A549 (cell line): Measurements from ENCODE around the gene FOLR1. TPM values are rescaled to one million over a fixed set of nuclear protein-coding genes. Genes with fewer than 3 reads are reported as not detected.

Source experiments
- ATAC-seq, 2 experiments: fragments of 200-7000 bp in 1 of 2; fragments of >200 bp in 1 of 2; cut with Nextera tagmentation in 1 of 2; cut with Tn5 transposase in 1 of 2; 3 replicates each; pipeline versions ENCODE4 v1.8.0 to v1.9.1; 2018 to 2020; ENCODE audit warnings: mild to moderate bottlenecking in 1 of 2, moderate library complexity in 1 of 2
- CTCF ChIA-PET: fragments of 300-600 bp; sonication (Branson Sonifier 250); formaldehyde crosslinking; extraction: SDS; loops from one replicate; lab custom pipeline; 2021; ENCODE audit warnings: antibody characterized with exemption, inconsistent platforms; lab: Yijun Ruan, JAX
- POLR2A ChIA-PET: fragments of 350-600 bp; formaldehyde crosslinking; extraction: SDS; loops from one replicate; lab custom pipeline; 2021; ENCODE audit warnings: antibody characterized with exemption, inconsistent platforms; lab: Yijun Ruan, JAX
- DNase-seq, 2 experiments: peaks; one replicate each; pipeline versions ENCODE4 v3.0.0 to v3.0.0-alpha.2; 2011 to 2016; ENCODE audit warnings: low read depth in 1 of 2, low spot score in 1 of 2
- FAIRE-seq: peaks from 2 replicates; lab custom pipeline; 2011; peaks lifted over from hg19 to GRCh38; lab: Jason Lieb, UNC
- H3K27ac ChIP-seq, 2 experiments: fragments of >200 bp; sonication (Bioruptor Twin); formaldehyde crosslinking; 3 replicates each; pipeline ENCODE4 v1.5.1; 2016 to 2017
- H3K4me1 ChIP-seq: fragments of >200 bp; sonication (Bioruptor Twin); formaldehyde crosslinking; 3 replicates; pipeline ENCODE4 v1.6.1; 2016
- H3K4me2 ChIP-seq: fragments of >200 bp; sonication (Bioruptor Twin); formaldehyde crosslinking; 3 replicates; pipeline ENCODE4 v1.6.1; 2016
- H3K4me3 ChIP-seq: fragments of >200 bp; sonication (Bioruptor Twin); formaldehyde crosslinking; 3 replicates; pipeline ENCODE4 v1.5.1; 2016
- H3K9me3 ChIP-seq: fragments of >200 bp; sonication (Bioruptor Twin); formaldehyde crosslinking; 3 replicates; pipeline ENCODE4 v1.6.1; 2016
- BHLHE40 ChIP-seq: IDR thresholded peaks from 2 replicates; pipeline ENCODE4 v1.6.1; 2012; ENCODE audit warnings: low read depth, low read length, inconsistent platforms
- CHD2 ChIP-seq: fragments of 150-350 bp; IDR thresholded peaks from 2 replicates; pipeline ENCODE4 v1.6.1; 2014; ENCODE audit warnings: low read length; ENCODE audit not compliant: partially characterized antibody
- CHD4 ChIP-seq: fragments of 200-600 bp; sonication (generic); IDR thresholded peaks from 2 replicates; pipeline ENCODE4 v1.6.1; 2016; ENCODE audit warnings: antibody characterized with exemption, mild to moderate bottlenecking, borderline replicate concordance
- ELK1 ChIP-seq: fragments of 150-350 bp; IDR thresholded peaks from 2 replicates; pipeline ENCODE4 v1.6.1; 2014; ENCODE audit warnings: low read depth, mild to moderate bottlenecking, low read length
- MAFK ChIP-seq: fragments of 450-650 bp; IDR thresholded peaks from 2 replicates; pipeline ENCODE4 v1.6.1; 2014; ENCODE audit not compliant: partially characterized antibody
- NR3C1 ChIP-seq: fragments of >200 bp; sonication (Bioruptor Twin); formaldehyde crosslinking; IDR thresholded peaks from 3 replicates; pipeline ENCODE4 v1.6.1; 2017
- PHF8 ChIP-seq: fragments of 200-600 bp; sonication (generic); IDR thresholded peaks from 2 replicates; pipeline ENCODE4 v1.6.1; 2016; ENCODE audit warnings: low read depth, mild to moderate bottlenecking, antibody characterized with exemption, moderate library complexity, borderline replicate concordance
- POLR2AphosphoS2 ChIP-seq: conservative IDR thresholded peaks from 2 replicates; pipeline ENCODE4 v1.6.1; 2012; ENCODE audit warnings: low read length, improper control_type of control experiment, inconsistent platforms
- RAD21 ChIP-seq, 2 experiments: fragments of >200 bp in 1 of 2; sonication (Bioruptor Twin) in 1 of 2; formaldehyde crosslinking in 1 of 2; IDR thresholded peaks in 1 of 2; conservative IDR thresholded peaks in 1 of 2; 2 replicates in 1 of 2; 3 replicates in 1 of 2; pipeline ENCODE4 v1.6.1; 2012 to 2018; ENCODE audit warnings: inconsistent platforms in 1 of 2
- RARB ChIP-seq: fragments of 250-450 bp; sonication (Bioruptor Pico); IDR thresholded peaks from 2 replicates; pipeline ENCODE4 v1.8.0; 2021; ENCODE audit warnings: mild to moderate bottlenecking, moderate library complexity
- RCOR1 ChIP-seq: fragments of 150-350 bp; IDR thresholded peaks from 2 replicates; pipeline ENCODE4 v1.6.1; 2014; ENCODE audit warnings: antibody characterized with exemption, low read length, low read depth
- SREBF2 ChIP-seq: fragments of 450-650 bp; IDR thresholded peaks from 2 replicates; pipeline ENCODE4 v1.6.1; 2014; ENCODE audit warnings: mild to moderate bottlenecking, moderate library complexity
- TFCP2L1 ChIP-seq: fragments of 250-450 bp; sonication (Bioruptor Pico); IDR thresholded peaks from 2 replicates; pipeline ENCODE4 v1.5.0; 2021; ENCODE audit warnings: mild to moderate bottlenecking
- TP53 ChIP-seq: fragments of 250-450 bp; sonication (Bioruptor Pico); IDR thresholded peaks from 2 replicates; pipeline ENCODE4 v1.5.0; 2021; ENCODE audit warnings: mild to moderate bottlenecking, moderate library complexity
- ZFP36 ChIP-seq: fragments of 450-650 bp; IDR thresholded peaks from 2 replicates; pipeline ENCODE4 v1.6.1; 2014; ENCODE audit warnings: borderline replicate concordance; ENCODE audit not compliant: partially characterized antibody
- ZSCAN20 ChIP-seq: fragments of 250-450 bp; sonication (Bioruptor Pico); IDR thresholded peaks from 2 replicates; pipeline ENCODE4 v1.8.0; 2022; ENCODE audit warnings: mild to moderate bottlenecking, moderate library complexity
- WGBS: methylation state at CpG from one replicate; pipeline ENCODE4 v1.1.6; 2017; ENCODE audit errors: missing lambda C conversion rate; 5-methylcytosine and 5-hydroxymethylcytosine counted together
- polyA plus RNA-seq, 4 experiments: library from polyadenylated mRNA; depleted of rRNA in 3 of 4; stranded (reverse); fragments of >200 nt; fragmentation: RNase III in 1 of 4; extraction: RNeasy Plus Mini Kit Qiagen cat#74134 plus additional on column Dnase treatment in 1 of 4; gene quantifications; 2 replicates in 3 of 4; 3 replicates in 1 of 4; pipeline ENCODE4 v1.2.3, GENCODE V29; 2011 to 2017
- TF ChIP-seq, protein P1 (sequence below): fragments of >200 bp; sonication (Bioruptor Twin); formaldehyde crosslinking; IDR thresholded peaks from 3 replicates; pipeline ENCODE4 v1.6.1; 2016

The FOLR1 gene
- polyA plus RNA-seq, 2 of the 4 experiments (the other 2 are of a cell fraction): 0.08 to 0.22 TPM

DNA sequence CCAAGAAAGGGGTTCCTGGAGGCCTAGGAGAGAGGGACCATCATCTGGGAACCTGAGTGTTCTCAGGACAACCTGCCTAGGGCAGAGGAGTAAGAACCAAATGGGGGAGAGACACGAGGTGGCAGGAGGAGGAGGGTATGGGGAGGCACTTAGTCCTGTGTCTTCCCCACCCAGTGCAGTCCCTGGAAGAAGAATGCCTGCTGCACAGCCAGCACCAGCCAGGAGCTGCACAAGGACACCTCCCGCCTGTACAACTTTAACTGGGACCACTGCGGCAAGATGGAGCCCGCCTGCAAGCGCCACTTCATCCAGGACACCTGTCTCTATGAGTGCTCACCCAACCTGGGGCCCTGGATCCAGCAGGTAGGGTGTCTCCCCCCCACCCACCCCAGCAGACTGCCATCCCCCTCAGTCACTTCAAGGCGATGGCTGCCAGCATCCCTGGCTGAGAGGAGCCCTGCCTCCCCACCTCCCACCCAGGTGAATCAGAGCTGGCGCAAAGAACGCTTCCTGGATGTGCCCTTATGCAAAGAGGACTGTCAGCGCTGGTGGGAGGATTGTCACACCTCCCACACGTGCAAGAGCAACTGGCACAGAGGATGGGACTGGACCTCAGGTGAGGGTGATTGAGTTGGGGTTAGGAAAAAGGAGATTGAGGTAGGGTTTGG lies 28.9 kb downstream of the FOLR1 start:
- Histone ChIP-seq H3K4me2 (no peak overlapping the region), H3K4me1 (peaks cover 10% of the 10 kb centered on the region), H3K27ac (no peak overlapping the region), H3K9me3 (no peaks in the 10 kb centered on the region)
- ATAC-seq (no peak), DNase-seq (no peak), FAIRE-seq (no peak)
- CTCF ChIA-PET: interaction anchor here (1.2 to 9.4 kb wide), 5 partner anchors 16 to 210 kb away, joined by 4 to 83 read pairs (median 8); no protein-coding TSS in a partner anchor
- TF ChIP-seq CHD2: no peak
- TF ChIP-seq SREBF2: no peak
- TF ChIP-seq TP53 (CRISPR knock-in tag): no peak
- no peak for TF ChIP-seq ZSCAN20 (CRISPR knock-in tag)
- no peak for TF ChIP-seq ZFP36
- TF ChIP-seq RAD21 (conservative IDR thresholded peaks at IDR 0.05 in 1 of 2, IDR thresholded peaks at IDR 0.05 in 1 of 2): no peak
- TF ChIP-seq NR3C1: no peak
- TF ChIP-seq CHD4: no peak
- TF ChIP-seq ELK1: no peak
- TF ChIP-seq POLR2AphosphoS2: no peak
- no peak for TF ChIP-seq MAFK
- TF ChIP-seq, all 56 proteins: peak for 0
- 66% methylated on average over 7 of the region's 10 CpGs for WGBS
- no peak overlapping the region for H3K4me3 ChIP-seq
- POLR2A ChIA-PET: no interaction called here

DNA sequence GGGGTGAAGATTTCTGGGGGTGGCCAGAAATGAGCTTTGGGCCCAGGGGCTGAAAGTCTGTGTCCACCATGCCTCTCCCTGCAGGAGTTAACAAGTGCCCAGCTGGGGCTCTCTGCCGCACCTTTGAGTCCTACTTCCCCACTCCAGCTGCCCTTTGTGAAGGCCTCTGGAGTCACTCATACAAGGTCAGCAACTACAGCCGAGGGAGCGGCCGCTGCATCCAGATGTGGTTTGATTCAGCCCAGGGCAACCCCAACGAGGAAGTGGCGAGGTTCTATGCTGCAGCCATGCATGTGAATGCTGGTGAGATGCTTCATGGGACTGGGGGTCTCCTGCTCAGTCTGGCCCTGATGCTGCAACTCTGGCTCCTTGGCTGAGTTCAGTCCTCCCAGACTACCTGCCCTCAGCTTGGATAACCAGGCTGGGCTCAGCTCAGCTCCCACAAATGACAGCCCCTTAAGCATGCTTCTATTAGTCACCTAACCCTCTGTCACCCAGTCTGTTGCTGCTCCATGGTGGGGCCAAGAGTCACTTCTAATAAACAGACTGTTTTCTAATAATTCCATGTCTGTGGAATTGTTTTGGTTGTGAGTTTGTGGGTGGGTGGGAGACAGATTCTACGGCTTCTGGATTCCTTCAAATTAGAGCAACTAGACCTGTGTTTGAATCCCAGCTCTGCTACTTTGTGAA lies 29.6 kb downstream of the FOLR1 start:
- TF ChIP-seq TFCP2L1 (CRISPR knock-in tag) (no peak), TP53 (CRISPR knock-in tag) (no peak), ZSCAN20 (CRISPR knock-in tag) (no peak)
- TF ChIP-seq, protein P1, sequence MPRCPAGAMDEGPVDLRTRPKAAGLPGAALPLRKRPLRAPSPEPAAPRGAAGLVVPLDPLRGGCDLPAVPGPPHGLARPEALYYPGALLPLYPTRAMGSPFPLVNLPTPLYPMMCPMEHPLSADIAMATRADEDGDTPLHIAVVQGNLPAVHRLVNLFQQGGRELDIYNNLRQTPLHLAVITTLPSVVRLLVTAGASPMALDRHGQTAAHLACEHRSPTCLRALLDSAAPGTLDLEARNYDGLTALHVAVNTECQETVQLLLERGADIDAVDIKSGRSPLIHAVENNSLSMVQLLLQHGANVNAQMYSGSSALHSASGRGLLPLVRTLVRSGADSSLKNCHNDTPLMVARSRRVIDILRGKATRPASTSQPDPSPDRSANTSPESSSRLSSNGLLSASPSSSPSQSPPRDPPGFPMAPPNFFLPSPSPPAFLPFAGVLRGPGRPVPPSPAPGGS: no peak
- H3K4me3 ChIP-seq: no peak overlapping the region
- peaks cover 14% of the 10 kb centered on the region for H3K4me1 ChIP-seq
- FAIRE-seq (no peak), ATAC-seq (no peak), DNase-seq (no peak)
- no peak overlapping the region for H3K4me2 ChIP-seq
- no peak overlapping the region for H3K27ac ChIP-seq
- 83% methylated on average over 7 of the region's 7 CpGs for WGBS
- POLR2A ChIA-PET: no interaction called here
- CTCF ChIA-PET: interaction anchor here (1.2 to 9.4 kb wide), 8 partner anchors 15 to 213 kb away, joined by 3 to 83 read pairs (median 8); partner anchors contain the start of gene CLPB
- H3K9me3 ChIP-seq: no peaks in the 10 kb centered on the region

DNA sequence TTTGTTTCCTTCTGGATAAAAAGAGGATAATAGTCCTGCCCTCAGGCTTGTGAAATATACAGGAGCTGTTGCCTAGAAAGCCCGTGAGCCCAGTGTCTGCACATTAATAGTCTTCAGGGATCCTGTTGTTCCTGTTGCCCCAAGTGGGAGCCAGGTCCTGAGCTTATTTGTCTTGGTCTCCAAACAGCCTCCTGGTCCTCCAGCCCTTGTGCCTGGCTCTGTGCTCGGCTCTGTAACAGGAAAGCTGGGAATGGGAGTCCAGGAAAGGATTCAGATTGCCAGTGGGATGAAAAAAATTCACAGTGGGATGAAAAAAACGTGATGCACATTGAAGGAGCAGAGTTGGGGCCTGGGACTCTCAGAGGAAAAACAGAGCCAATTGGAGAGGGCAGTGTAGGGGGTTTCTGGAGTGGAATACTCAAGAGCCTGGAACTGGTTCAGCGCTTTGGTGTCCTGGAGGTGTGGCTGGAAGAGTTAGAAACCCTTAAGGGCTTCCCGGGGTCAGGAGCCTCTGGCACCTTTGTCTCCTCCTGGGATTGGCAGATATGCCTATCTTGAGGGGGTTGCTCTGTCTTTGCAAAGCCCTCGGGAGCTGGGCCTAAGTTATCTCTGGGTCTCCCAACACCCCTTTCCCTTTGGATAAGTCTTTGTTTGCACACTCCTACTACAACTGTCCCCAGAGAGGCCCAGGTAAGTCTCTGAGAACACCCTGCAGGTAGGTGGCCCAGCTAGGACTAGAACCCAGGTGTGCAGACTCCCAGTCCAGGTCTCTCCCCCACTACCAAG lies 30.4 kb downstream of the FOLR1 start:
- ChIA-PET CTCF (interaction anchor here (0.7 to 9.4 kb wide), 15 partner anchors 13 to 368 kb away, joined by 3 to 83 read pairs (median 6); partner anchors contain the start of gene CLPB), POLR2A (interaction anchor here (1.0 kb wide), 1 partner anchor 14 kb away, joined by 4 read pairs; no protein-coding TSS in a partner anchor)
- Histone ChIP-seq H3K9me3 (no peaks in the 10 kb centered on the region), H3K4me1 (peaks cover 21% of the 10 kb centered on the region), H3K27ac (peak overlapping the region; percentile 97 to 98), H3K4me3 (peak overlapping the region; percentile 92), H3K4me2 (peak overlapping the region; percentile 93)
- FAIRE-seq (no peak), DNase-seq (no peak), ATAC-seq (no peak; a peak in 1 of 6 replicates)
- TF ChIP-seq RARB (CRISPR knock-in tag) (no peak), PHF8 (no peak), BHLHE40 (no peak), ELK1 (no peak), RCOR1 (no peak)
- WGBS: 68% methylated on average over 6 of the region's 6 CpGs
